Mammary epithelial cell (primary cell): Measurements from ENCODE around the gene ATP7A.

Experiments
- EZH2 ChIP-seq: IDR thresholded peaks from 2 replicates; pipeline ENCODE4 v1.6.1; 2012; ENCODE audit warnings: low read length, inconsistent platforms, borderline replicate concordance
- TF ChIP-seq, protein P1 (sequence below), 2 donors: IDR thresholded peaks in 1 of 2; conservative IDR thresholded peaks in 1 of 2; 2 replicates each; pipeline ENCODE4 v1.5.1; 2011 to 2012; ENCODE audit warnings: inconsistent platforms in 2 of 2, low read length in 2 of 2, mild to moderate bottlenecking in 2 of 2, control low read depth in 1 of 2, low read depth in 1 of 2; ENCODE audit not compliant: insufficient read depth in 1 of 2; ENCODE audit errors: extremely low read depth in 1 of 2

- TF ChIP-seq, protein P1, sequence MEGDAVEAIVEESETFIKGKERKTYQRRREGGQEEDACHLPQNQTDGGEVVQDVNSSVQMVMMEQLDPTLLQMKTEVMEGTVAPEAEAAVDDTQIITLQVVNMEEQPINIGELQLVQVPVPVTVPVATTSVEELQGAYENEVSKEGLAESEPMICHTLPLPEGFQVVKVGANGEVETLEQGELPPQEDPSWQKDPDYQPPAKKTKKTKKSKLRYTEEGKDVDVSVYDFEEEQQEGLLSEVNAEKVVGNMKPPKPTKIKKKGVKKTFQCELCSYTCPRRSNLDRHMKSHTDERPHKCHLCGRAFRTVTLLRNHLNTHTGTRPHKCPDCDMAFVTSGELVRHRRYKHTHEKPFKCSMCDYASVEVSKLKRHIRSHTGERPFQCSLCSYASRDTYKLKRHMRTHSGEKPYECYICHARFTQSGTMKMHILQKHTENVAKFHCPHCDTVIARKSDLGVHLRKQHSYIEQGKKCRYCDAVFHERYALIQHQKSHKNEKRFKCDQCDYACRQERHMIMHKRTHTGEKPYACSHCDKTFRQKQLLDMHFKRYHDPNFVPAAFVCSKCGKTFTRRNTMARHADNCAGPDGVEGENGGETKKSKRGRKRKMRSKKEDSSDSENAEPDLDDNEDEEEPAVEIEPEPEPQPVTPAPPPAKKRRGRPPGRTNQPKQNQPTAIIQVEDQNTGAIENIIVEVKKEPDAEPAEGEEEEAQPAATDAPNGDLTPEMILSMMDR (conservative IDR thresholded peaks at IDR 0.05 in 1 of 2, IDR thresholded peaks at IDR 0.05 in 1 of 2; ENCODE audit: extremely low read depth in 1 of 2, insufficient read depth in 1 of 2, low read depth in 1 of 2, low read length in 2 of 2), result no peak
- no peak for TF ChIP-seq EZH2
Measured at GRCh38 chrX:77977095-77977494, 66.6 kb downstream of the ATP7A start.
